Kidney (tissue), 14 donors: Measurements from ENCODE around the gene RCN2. TPM values are rescaled to one million over a fixed set of nuclear protein-coding genes. Genes with fewer than 3 reads are reported as not detected.

Source experiments
- DNase-seq, 5 donors: peaks; one replicate each; pipeline ENCODE4 v3.0.0-alpha.2; 2013 to 2020
- FAIRE-seq: peaks from 2 replicates; lab custom pipeline; 2012; peaks lifted over from hg19 to GRCh38; lab: Jason Lieb, UNC
- H3K27ac ChIP-seq, 2 donors: one replicate each; pipeline ENCODE4 v1.7.0; 2013; ENCODE audit warnings: low read depth in 2 of 2, low read length in 2 of 2, inconsistent platforms in 1 of 2
- H3K27me3 ChIP-seq: one replicate; pipeline ENCODE4 v1.7.1; 2013; ENCODE audit warnings: low read length, inconsistent platforms; ENCODE audit not compliant: control insufficient read depth, insufficient read depth
- H3K36me3 ChIP-seq, 3 donors: one replicate each; pipeline versions ENCODE4 v1.7.0 to v1.7.1; 2013; ENCODE audit warnings: low read length in 3 of 3, control low read depth in 1 of 3, inconsistent platforms in 1 of 3; ENCODE audit not compliant: insufficient read depth in 3 of 3, control insufficient read depth in 2 of 3
- H3K4me1 ChIP-seq, 3 donors: one replicate each; pipeline versions ENCODE4 v1.7.0 to v1.7.1; 2013; ENCODE audit warnings: low read length in 3 of 3, inconsistent platforms in 1 of 3, low read depth in 1 of 3; ENCODE audit not compliant: control insufficient read depth in 2 of 3, insufficient read depth in 2 of 3
- H3K4me3 ChIP-seq, 3 donors: one replicate each; pipeline versions ENCODE4 v1.7.0 to v1.8.1; 2013; ENCODE audit warnings: low read length in 3 of 3, control low read depth in 1 of 3, inconsistent platforms in 1 of 3
- H3K9ac ChIP-seq, 3 donors: one replicate each; pipeline versions ENCODE4 v1.7.0 to v1.7.1; 2013; ENCODE audit warnings: low read length in 3 of 3, control low read depth in 1 of 3, inconsistent platforms in 1 of 3
- H3K9me3 ChIP-seq, 3 donors: one replicate each; pipeline versions ENCODE4 v1.7.0 to v1.7.1; 2013; ENCODE audit warnings: low read length in 3 of 3, control low read depth in 1 of 3, inconsistent platforms in 1 of 3; ENCODE audit not compliant: control insufficient read depth in 2 of 3, insufficient read depth in 1 of 3
- intact Hi-C: fragments of 100-400 bp; cut with DNase I; formaldehyde crosslinking; loops from one replicate; pipeline ENCODE4 v1.11.1; 2022
- polyA plus RNA-seq: library from polyadenylated mRNA; stranded (reverse); fragments of 350-450 nt; fragmentation: Illumina TruSeq; extraction: RNeasy Lipid Tissue Mini Kit (QIAGEN cat#74804); gene quantifications from one replicate; pipeline ENCODE4 v1.2.3, GENCODE V29; 2014; ENCODE audit warnings: low read depth, low replicate concordance; ENCODE audit not compliant: insufficient read depth
- total RNA-seq: library from RNA; stranded (reverse); fragmentation: NEBNext Ultra II Directional; extraction: Animal tissue kit (Norgen Biotek cat#: 25700); gene quantifications from one replicate; pipeline ENCODE4 v1.2.1, GENCODE V29; 2021
- TF ChIP-seq, protein P1 (sequence below): IDR thresholded peaks from 3 replicates; pipeline ENCODE4 v1.5.1; 2012; ENCODE audit warnings: mild to moderate bottlenecking, moderate library complexity, borderline replicate concordance; ENCODE audit not compliant: insufficient read depth; ENCODE audit errors: extremely low read depth
- donor health status: control.
- donor health status: control.
- donor health status: control.
- donor health status: control.
- donor health status: control.
- donor health status: DM: yes; HTN: yes; CAD: no.
- donor health status: Normal renal cell carcinoma (clear cell type).

The RCN2 gene
- total and polyA plus RNA-seq, 2 donors from 2014 or later: 40.0 to 44.5 TPM

- Histone ChIP-seq H3K4me1 (no peaks in the 10 kb centered on the region), H3K9ac (no peak overlapping the region), H3K27ac (no peak overlapping the region), H3K9me3 (no peaks in the 10 kb centered on the region), H3K4me3 (no peak overlapping the region), H3K27me3 (no peaks in the 10 kb centered on the region), H3K36me3 (no peaks in the 10 kb centered on the region)
- TF ChIP-seq, protein P1, sequence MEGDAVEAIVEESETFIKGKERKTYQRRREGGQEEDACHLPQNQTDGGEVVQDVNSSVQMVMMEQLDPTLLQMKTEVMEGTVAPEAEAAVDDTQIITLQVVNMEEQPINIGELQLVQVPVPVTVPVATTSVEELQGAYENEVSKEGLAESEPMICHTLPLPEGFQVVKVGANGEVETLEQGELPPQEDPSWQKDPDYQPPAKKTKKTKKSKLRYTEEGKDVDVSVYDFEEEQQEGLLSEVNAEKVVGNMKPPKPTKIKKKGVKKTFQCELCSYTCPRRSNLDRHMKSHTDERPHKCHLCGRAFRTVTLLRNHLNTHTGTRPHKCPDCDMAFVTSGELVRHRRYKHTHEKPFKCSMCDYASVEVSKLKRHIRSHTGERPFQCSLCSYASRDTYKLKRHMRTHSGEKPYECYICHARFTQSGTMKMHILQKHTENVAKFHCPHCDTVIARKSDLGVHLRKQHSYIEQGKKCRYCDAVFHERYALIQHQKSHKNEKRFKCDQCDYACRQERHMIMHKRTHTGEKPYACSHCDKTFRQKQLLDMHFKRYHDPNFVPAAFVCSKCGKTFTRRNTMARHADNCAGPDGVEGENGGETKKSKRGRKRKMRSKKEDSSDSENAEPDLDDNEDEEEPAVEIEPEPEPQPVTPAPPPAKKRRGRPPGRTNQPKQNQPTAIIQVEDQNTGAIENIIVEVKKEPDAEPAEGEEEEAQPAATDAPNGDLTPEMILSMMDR: no peak
- no peak for FAIRE-seq
- intact Hi-C loops: no loop called here
- no peak for DNase-seq
These were observed 17.8 kb upstream of the RCN2 start for GRCh38 chr15:76913737-76914136.

DNA sequence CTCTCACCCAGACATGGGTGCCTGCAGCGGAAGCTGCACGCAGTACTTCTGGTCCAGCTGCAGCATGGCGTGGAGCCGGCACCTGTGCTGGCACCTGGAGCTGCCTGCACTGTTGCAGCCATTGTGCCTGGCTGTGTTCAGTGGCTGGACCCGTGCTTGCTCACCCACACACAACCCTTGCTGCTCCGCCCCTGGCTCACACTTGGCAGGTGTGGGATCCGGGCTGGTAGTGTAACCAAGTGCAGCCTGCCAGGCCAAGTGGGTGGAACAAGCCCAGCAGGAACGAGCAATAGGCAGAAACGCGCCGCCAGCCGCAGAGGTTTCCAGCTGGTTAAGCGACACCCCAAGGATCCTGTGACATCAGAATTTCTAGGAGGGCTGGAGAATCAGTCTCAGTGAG lies 15.2 kb upstream of the RCN2 start:
- intact Hi-C loops: no loop called here

GRCh38 chr15:76928201-76928600 lies 3.3 kb upstream of the RCN2 start:
- DNase-seq (no peak), FAIRE-seq (no peak)
- H3K4me1 ChIP-seq: peaks cover 0 to 6% (median 5%) of the 10 kb centered on the region in 3 donors
- H3K9me3 ChIP-seq: no peaks in the 10 kb centered on the region
- no peaks in the 10 kb centered on the region for H3K27me3 ChIP-seq
- H3K27ac ChIP-seq: no peak overlapping the region
- intact Hi-C loops: no loop called here
- TF ChIP-seq, protein P1: no peak
- H3K9ac ChIP-seq: no peak overlapping the region
- no peak overlapping the region for H3K4me3 ChIP-seq
- no peaks in the 10 kb centered on the region for H3K36me3 ChIP-seq

More for the DNA sequence above, 15.2 kb upstream of the RCN2 start:
- Histone ChIP-seq H3K4me1 (no peaks in the 10 kb centered on the region), H3K27ac (no peak overlapping the region), H3K27me3 (no peaks in the 10 kb centered on the region), H3K4me3 (no peak overlapping the region), H3K9me3 (no peaks in the 10 kb centered on the region), H3K9ac (no peak overlapping the region), H3K36me3 (no peaks in the 10 kb centered on the region)
- TF ChIP-seq, protein P1: no peak
- DNase-seq (no peak), FAIRE-seq (no peak)
